ENCODE results near the gene EML6.

EML6 gene

DNA sequence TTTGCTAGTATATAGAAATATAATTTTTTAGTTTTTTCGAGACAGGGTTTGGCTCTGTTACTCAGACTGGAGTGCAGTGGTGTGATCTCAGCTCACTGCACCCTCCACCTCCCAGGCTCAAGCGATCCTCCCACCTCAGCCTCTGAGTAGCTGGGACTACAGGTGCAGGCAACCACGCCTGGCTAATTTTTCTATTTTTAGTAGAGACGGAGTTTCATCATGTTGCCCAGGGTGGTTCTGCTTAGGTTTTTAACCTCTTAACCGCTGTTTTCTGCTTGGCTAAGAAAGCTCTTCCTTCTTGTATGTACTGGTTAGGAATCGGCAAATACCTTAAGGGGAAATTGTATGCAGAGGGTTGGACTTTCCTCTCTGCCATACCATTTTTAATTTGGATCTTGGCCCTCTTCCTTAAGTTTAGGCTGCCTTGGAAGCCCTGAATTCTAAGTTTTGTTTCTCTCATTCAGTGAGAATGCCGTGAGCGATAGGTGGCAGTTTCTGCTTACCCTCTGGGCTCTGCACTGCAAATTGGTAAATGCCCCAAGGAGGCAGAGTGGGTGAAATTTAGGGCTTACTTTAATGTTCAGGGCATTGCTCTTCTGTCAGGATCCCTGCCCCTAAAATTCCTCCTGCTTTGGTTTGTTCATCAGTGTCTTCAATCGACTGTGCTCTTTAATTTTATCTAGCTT, 32.3 kb downstream of the EML6 start:
- no peak for TF ChIP-seq GATA1 (IDR thresholded peaks at IDR 0.05; ENCODE audit: low read depth, low read length)
- no peak for TF ChIP-seq POLR2A (IDR thresholded peaks at IDR 0.05; ENCODE audit: low read length)
- no peak for DNase-seq

DNA sequence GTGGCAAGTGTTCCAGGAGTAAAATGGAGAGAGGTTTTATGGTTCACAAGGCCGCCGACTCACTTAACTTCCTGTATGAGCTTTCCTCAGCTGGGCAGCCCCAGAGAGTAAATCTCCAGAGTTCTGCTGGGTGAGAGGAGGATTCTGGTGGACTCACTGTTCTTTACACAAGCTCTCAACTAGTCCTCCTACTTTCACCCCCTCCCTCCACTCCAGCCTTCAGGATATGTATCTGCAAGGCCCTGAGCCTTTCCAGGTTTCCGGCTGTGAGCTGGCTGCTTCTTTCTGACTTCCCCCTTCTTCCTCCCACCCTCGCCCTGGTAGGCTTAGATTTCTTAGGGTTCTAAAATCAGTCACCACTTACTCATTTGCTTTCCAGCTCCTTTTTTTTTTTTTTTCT, 34.0 kb downstream of the EML6 start:
- DNase-seq, result no peak
- TF ChIP-seq POLR2A (IDR thresholded peaks at IDR 0.05; ENCODE audit: low read length) (no peak), GATA1 (IDR thresholded peaks at IDR 0.05; ENCODE audit: low read depth, low read length) (no peak)

- no peak for DNase-seq
- TF ChIP-seq POLR2A (IDR thresholded peaks at IDR 0.05; ENCODE audit: low read length), result no peak
- TF ChIP-seq GATA1 (IDR thresholded peaks at IDR 0.05; ENCODE audit: low read depth, low read length), result no peak
Observed at GRCh38 chr2:54758951-54759350, 35.5 kb downstream of the EML6 start.

DNA sequence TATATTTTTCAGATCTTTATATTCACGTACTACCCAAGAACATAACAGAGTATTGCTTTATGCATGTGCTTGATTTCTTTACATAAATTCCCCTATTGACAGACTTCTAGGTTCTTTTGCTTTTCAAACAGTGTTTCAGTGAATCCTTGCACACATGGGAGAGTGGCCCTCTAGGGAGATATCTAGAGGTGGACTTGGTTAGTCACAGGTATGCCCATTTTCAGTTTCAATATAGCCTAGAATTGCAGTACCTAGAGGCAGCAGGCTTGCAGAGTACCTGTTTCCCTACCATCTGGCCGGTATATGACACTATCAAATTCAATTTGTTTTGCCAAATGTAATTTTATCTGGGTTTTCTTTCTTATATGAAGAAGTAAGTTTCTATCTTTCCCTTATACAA, 36.8 kb downstream of the EML6 start:
- TF ChIP-seq GATA1 (IDR thresholded peaks at IDR 0.05; ENCODE audit: low read depth, low read length), result no peak
- no peak for TF ChIP-seq POLR2A (IDR thresholded peaks at IDR 0.05; ENCODE audit: low read length)
- DNase-seq, result no peak

- no peak for TF ChIP-seq POLR2A (IDR thresholded peaks at IDR 0.05; ENCODE audit: low read length)
- TF ChIP-seq GATA1 (IDR thresholded peaks at IDR 0.05; ENCODE audit: low read depth, low read length), result no peak
- DNase-seq, result peak in 1 of 2 experiments; percentile 25
Observed at GRCh38 chr2:54763636-54764291, 40.3 kb downstream of the EML6 start.

GRCh38 chr2:54767921-54768320, 44.5 kb downstream of the EML6 start:
- DNase-seq, result no peak
- no peak for TF ChIP-seq POLR2A (IDR thresholded peaks at IDR 0.05; ENCODE audit: low read length)
- TF ChIP-seq GATA1 (IDR thresholded peaks at IDR 0.05; ENCODE audit: low read depth, low read length), result no peak

DNA sequence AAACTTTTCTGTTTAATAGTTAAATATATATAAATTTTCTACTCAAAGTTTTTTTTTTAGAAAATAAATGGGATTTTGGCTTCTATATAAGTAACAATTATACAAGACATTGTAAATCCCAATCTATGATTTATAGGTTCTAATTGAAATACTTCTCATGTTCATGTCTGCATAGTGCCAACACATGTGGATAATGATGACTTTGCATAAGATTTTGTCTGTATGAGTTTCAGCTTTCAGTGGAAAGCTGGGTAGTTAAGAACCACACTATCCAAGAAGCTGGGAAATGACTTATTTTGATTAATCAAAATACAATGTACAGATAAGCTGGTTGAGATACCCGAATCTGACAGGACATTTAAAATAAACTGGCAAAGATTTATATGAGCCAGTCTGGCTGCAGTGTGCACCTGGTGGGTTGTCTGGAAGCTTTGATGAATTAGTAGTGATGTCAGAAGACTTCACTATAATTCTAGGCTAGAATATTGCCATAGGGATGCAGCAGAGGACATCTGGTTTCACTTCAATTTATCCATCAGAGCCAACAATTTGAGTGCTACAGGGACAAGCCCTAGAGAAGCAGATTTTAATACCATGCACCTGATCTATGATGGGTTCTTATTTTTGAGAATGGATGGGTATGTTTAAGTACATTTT, 45.4 kb downstream of the EML6 start:
- TF ChIP-seq GATA1 (IDR thresholded peaks at IDR 0.05; ENCODE audit: low read depth, low read length) (no peak), POLR2A (IDR thresholded peaks at IDR 0.05; ENCODE audit: low read length) (no peak)
- DNase-seq, result no peak

DNA sequence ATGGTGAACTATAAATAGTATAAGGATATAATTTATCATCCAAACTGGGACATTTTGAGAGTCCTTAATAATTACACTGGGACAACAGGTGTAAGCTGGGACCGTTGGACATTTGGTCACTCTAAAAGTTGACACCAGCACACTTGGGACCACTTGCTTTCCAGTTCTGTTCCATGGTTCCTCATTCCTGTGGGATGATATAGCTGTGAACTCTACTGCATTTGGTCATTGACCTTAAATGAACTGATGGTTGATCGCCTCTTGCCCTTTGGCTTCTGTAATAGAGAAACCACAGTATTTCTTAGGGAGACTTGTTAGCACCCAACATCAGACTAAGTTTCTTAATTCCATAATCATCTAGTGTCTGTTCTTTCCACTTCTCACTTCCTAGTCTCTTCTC, 46.7 kb downstream of the EML6 start:
- TF ChIP-seq GATA1 (IDR thresholded peaks at IDR 0.05; ENCODE audit: low read depth, low read length) (no peak), POLR2A (IDR thresholded peaks at IDR 0.05; ENCODE audit: low read length) (no peak)
- DNase-seq, result no peak

DNA sequence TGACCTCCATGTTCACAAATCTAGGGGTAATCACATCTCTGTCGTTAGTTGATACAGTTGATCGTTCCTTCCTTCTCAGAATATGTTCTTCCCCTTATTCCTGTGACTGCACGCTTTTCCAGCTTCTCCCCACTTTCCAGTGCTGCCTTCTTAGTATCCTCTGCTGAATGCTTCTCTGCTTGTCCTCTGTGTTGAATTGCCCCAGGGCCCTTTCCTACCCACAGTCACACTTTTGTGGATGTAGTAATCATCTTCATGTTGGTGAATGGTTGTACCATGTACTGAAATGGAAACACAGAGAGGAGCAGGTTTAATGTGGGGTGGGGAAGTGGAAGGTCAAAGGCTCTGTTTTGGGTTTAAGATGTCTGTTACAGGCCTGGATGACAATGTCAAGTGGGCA, 47.2 kb downstream of the EML6 start:
- no peak for TF ChIP-seq GATA1 (IDR thresholded peaks at IDR 0.05; ENCODE audit: low read depth, low read length)
- no peak for TF ChIP-seq POLR2A (IDR thresholded peaks at IDR 0.05; ENCODE audit: low read length)
- no peak for DNase-seq

GRCh38 chr2:54771166-54771885, 47.9 kb downstream of the EML6 start:
- DNase-seq, result no peak
- TF ChIP-seq POLR2A (IDR thresholded peaks at IDR 0.05; ENCODE audit: low read length) (no peak), GATA1 (IDR thresholded peaks at IDR 0.05; ENCODE audit: low read depth, low read length) (no peak)

- TF ChIP-seq POLR2A (IDR thresholded peaks at IDR 0.05; ENCODE audit: low read length), result no peak
- no peak for TF ChIP-seq GATA1 (IDR thresholded peaks at IDR 0.05; ENCODE audit: low read depth, low read length)
- no peak for DNase-seq
Observed at GRCh38 chr2:54772110-54772509, 48.6 kb downstream of the EML6 start.

DNA sequence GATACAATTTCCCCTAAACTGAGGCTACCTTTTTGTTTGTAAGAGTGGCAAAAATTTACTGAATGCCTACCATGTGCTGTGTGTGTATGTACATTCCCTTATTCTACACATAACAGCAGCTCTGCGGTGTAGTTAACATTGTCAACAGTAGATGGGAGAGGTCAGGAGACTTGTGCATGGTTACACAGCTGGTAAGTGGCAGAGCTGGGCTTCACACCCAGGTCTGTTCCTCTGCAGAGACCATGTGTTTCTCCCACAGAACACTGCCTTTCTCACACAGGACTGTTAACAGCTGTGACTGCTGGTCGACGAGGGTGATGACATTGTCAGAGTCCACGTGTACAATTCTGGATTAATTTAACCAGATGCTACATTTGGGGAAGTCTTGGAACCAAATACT, 49.1 kb downstream of the EML6 start:
- TF ChIP-seq GATA1 (IDR thresholded peaks at IDR 0.05; ENCODE audit: low read depth, low read length) (no peak), POLR2A (IDR thresholded peaks at IDR 0.05; ENCODE audit: low read length) (no peak)
- no peak for DNase-seq

DNA sequence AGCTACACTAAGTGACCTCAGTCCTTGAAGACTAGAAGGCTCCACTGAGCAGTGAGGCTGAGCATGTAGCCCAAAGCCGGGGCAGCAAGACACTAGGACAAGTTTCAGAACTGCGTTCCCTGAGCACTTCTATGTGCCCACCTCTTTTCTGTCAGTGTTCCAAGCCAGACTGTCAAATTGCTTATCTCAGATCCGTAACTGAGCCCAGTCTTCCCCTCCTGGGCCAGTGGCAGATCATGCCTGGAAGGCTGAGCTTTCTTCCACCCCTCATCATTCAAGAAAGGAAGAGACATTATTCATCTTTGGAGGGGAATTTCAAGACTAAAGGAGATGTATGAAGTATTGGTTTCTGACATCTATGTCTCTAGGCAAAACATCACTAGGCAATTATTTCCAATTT, 49.8 kb downstream of the EML6 start:
- DNase-seq, result no peak
- TF ChIP-seq GATA1 (IDR thresholded peaks at IDR 0.05; ENCODE audit: low read depth, low read length) (no peak), POLR2A (IDR thresholded peaks at IDR 0.05; ENCODE audit: low read length) (no peak)

DNA sequence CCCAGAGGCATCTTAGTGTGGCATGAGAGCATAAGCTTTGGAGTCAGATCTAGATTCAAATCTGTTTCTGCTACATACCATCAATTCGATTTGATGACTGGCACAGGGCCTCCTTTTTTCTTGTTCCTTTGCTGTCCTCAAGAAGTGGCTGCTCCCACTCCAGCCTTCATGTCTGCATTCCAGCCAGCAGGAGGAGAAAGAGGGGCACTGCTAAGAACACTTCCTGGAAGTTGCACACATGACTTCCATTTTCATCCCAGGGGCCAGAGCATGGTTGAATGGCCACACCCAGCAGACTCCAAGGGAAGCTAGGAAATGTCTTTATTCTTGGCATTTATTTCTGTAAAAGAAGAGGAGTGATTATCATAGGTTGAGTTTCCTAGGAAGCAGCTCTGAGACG, 50.4 kb downstream of the EML6 start:
- DNase-seq, result no peak
- TF ChIP-seq GATA1 (IDR thresholded peaks at IDR 0.05; ENCODE audit: low read depth, low read length), result no peak
- no peak for TF ChIP-seq POLR2A (IDR thresholded peaks at IDR 0.05; ENCODE audit: low read length)
